Calu3 (cell line): ENCODE data around the gene RPL19. TPM values are rescaled to one million over a fixed set of nuclear protein-coding genes. Genes with fewer than 3 reads are reported as not detected.

Experiments used
- BruUV-seq: library from RNA; stranded (reverse); fragments of 400-500 nt; replicated peaks from 2 replicates; lab custom pipeline; 2021; lab: Mats Ljungman, UMichigan
- CTCF ChIA-PET: fragments of 300-600 bp; sonication (Branson Sonifier 250); formaldehyde crosslinking; loops from one replicate; lab custom pipeline; 2022; ENCODE audit warnings: antibody characterized with exemption; lab: Charles Lee
- DNase-seq: peaks from one replicate; pipeline ENCODE4 v3.0.0; 2022
- H3K27ac Mint-ChIP-seq: one replicate; pipeline ENCODE4 v1.8.0; 2022; ENCODE audit warnings: mixed read lengths; ENCODE audit not compliant: unreplicated experiment
- H3K27me3 Mint-ChIP-seq: one replicate; pipeline ENCODE4 v1.8.0; 2022; ENCODE audit warnings: mixed read lengths; ENCODE audit not compliant: unreplicated experiment
- H3K36me3 Mint-ChIP-seq: one replicate; pipeline ENCODE4 v1.8.0; 2022; ENCODE audit warnings: mild to moderate bottlenecking, moderate library complexity, mixed read lengths; ENCODE audit not compliant: insufficient read depth, unreplicated experiment
- H3K4me1 Mint-ChIP-seq: one replicate; pipeline ENCODE4 v1.8.0; 2022; ENCODE audit warnings: mild to moderate bottlenecking, low read depth, mixed read lengths; ENCODE audit not compliant: unreplicated experiment
- H3K4me3 Mint-ChIP-seq: one replicate; pipeline ENCODE4 v1.8.0; 2022; ENCODE audit warnings: mild to moderate bottlenecking, low read depth, moderate library complexity, mixed read lengths; ENCODE audit not compliant: unreplicated experiment
- H3K9me3 Mint-ChIP-seq: one replicate; pipeline ENCODE4 v1.8.0; 2022; ENCODE audit warnings: low read depth, mixed read lengths; ENCODE audit not compliant: unreplicated experiment
- intact Hi-C: fragments of 100-400 bp; cut with micrococcal nuclease; formaldehyde crosslinking; loops from one replicate; pipeline ENCODE4 v1.10.0; 2022; ENCODE audit not compliant: unreplicated experiment
- total RNA-seq: library from RNA; stranded (reverse); gene quantifications from 2 replicates; pipeline ENCODE4 v1.2.3, GENCODE V29; 2022
- TF ChIP-seq, protein P1 (sequence below): fragments of 200-600 bp; IDR thresholded peaks from one replicate; pipeline ENCODE4 v1.8.0; 2022; ENCODE audit warnings: antibody characterized with exemption; ENCODE audit not compliant: unreplicated experiment

Gene RPL19
- total RNA-seq, 1 experiment from 2014 or later: 6,763 TPM

DNA sequence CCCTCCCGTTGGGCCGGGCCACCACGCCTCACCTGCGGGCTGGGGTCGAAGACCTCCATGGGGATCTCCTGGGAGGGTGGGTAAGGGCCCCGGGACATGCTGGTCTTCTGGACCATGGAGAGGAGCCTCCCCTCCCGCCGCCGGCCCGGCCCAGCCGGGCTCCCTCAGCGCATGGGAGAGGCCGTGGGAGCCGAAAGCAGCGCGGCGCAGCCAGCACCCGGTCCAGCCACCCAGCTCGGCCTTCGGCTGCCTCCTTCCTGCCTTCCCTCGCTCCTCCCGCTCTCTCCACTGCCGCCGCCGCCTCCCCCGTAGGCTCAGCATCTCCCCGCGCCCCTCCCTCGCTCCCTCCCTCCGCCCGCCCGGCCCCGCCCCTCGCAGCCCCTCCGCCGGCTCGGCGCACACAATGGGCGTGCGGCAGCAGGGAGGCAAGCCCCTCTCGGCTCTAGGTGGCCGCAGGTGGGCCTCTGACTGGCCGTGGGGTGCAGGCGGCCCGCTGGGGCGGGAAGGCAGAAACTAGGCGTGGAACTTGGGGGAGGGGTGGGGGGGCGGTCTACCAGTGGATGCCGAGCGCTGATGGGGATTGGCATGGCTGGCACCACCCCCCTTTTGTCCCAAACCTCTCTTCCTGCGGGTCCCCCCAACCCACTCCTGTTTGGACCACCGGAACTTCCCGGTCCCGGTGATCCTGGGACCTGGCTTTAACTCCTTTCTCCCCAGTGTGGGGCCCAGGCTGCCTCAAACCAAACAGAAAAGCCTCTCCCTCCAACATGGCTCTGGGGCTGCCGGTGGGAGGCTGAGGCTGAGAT lies 2.5 kb upstream of the RPL19 start, which contains the start of gene CACNB1:
Gene CACNB1 (minus strand): TSS at position 290 of the 806 bp plus-strand sequence. CDS start 174 bp downstream, at position 116.
- intact Hi-C loops: loop anchor here (1.0 kb wide), 1 partner anchor 214 kb away; no protein-coding TSS in a partner anchor
- peak within 1 kb of the TSS; percentile 99 for H3K27ac Mint-ChIP-seq
- CTCF ChIA-PET: interaction anchor here (0.7 to 2.9 kb wide), 10 partner anchors 9 to 79 kb away, joined by 3 to 27 read pairs (median 4); no protein-coding TSS in a partner anchor
- no peaks in the 10 kb centered on the region for H3K9me3 Mint-ChIP-seq
- peaks cover 71% of the 10 kb centered on the region for H3K36me3 Mint-ChIP-seq
- H3K27me3 Mint-ChIP-seq: no peaks in the 10 kb centered on the region
- peak within 1 kb of the TSS; percentile 86 for H3K4me3 Mint-ChIP-seq
- BruUV-seq: no TSS peak
- peaks cover 35% of the 10 kb centered on the region for H3K4me1 Mint-ChIP-seq
- DNase-seq: peak; percentile 98
- TF ChIP-seq, protein P1, sequence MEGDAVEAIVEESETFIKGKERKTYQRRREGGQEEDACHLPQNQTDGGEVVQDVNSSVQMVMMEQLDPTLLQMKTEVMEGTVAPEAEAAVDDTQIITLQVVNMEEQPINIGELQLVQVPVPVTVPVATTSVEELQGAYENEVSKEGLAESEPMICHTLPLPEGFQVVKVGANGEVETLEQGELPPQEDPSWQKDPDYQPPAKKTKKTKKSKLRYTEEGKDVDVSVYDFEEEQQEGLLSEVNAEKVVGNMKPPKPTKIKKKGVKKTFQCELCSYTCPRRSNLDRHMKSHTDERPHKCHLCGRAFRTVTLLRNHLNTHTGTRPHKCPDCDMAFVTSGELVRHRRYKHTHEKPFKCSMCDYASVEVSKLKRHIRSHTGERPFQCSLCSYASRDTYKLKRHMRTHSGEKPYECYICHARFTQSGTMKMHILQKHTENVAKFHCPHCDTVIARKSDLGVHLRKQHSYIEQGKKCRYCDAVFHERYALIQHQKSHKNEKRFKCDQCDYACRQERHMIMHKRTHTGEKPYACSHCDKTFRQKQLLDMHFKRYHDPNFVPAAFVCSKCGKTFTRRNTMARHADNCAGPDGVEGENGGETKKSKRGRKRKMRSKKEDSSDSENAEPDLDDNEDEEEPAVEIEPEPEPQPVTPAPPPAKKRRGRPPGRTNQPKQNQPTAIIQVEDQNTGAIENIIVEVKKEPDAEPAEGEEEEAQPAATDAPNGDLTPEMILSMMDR: peak; percentile 6

DNA sequence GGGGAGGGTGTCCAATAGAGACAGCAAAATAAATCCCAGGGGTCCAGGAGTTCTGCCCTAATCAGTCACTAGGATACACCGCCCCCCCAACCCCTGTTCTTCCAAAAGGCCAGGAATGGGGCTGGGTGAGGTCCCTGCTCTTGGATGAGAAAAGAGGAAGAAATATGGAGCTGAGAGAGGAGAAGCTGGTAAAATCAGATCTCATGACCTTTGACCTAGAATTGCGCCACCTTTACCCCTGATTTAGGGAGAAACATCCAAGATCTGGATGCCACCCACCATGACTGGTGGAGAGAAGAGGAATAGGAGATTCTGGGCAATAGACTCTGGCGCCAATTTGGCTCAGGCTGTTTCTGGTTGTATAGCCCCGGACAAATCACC lies 1.9 kb upstream of the RPL19 start:
- Mint-ChIP-seq H3K36me3 (peaks cover 77% of the 10 kb centered on the region), H3K27ac (peak overlapping the region; percentile 99), H3K4me3 (peak overlapping the region; percentile 86), H3K27me3 (no peaks in the 10 kb centered on the region), H3K4me1 (peaks cover 41% of the 10 kb centered on the region), H3K9me3 (no peaks in the 10 kb centered on the region)
- no peak for DNase-seq
- intact Hi-C loops: no loop called here
- CTCF ChIA-PET: interaction anchor here (0.6 to 2.9 kb wide), 2 partner anchors 33 to 187 kb away, joined by 10 to 27 read pairs; no protein-coding TSS in a partner anchor
- TF ChIP-seq, protein P1: no peak
- no TSS peak for BruUV-seq

DNA sequence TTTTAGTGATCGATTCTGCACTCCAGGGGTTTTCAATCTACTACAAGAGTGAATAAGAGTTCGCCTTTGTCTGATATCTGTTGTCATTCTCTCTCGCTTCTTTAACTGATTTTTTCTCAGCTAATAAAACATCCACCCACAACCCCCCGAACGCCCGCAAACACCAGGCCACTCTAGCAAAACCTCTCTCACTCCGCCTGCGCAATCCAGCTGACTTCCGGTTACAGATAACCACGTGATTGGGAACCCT lies 338 bp upstream of the RPL19 start:
- no TSS peak for BruUV-seq
- H3K9me3 Mint-ChIP-seq: no peaks in the 10 kb centered on the region
- H3K27ac Mint-ChIP-seq: peak overlapping the region; percentile 99
- H3K36me3 Mint-ChIP-seq: peaks cover 86% of the 10 kb centered on the region
- CTCF ChIA-PET: interaction anchor here (0.5 to 1.7 kb wide), 54 partner anchors 8 to 1693 kb away, joined by 3 to 47 read pairs (median 5); partner anchors contain the start of genes ARL5C, CDK12, FBXL20 and LASP1
- peak; percentile 99 for DNase-seq
- no peaks in the 10 kb centered on the region for H3K27me3 Mint-ChIP-seq
- H3K4me3 Mint-ChIP-seq: peak overlapping the region; percentile 86
- H3K4me1 Mint-ChIP-seq: peaks cover 41% of the 10 kb centered on the region
- intact Hi-C loops: no loop called here
- TF ChIP-seq, protein P1: no peak

DNA sequence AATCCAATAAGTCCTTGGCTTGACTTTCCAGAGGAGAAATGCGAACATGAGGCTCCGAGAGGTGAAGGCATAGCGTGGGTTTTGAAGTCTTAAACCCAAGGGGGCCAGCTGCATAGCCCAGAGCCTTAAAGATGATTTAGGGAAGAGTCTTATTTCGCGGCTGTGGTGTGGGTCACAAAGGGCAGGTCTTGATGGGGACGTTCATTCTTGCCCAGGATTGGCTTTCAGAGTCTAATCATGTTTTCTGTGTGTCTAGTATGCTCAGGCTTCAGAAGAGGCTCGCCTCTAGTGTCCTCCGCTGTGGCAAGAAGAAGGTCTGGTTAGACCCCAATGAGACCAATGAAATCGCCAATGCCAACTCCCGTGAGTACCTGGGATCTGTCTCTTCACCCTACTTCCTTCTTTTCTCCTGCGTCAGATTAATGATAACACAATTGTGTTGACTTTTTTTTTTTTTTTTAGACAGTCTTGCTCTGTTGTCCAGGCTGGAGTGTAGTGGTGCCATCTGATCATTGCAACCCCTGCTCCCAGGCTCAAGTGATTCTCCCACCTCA lies 951 bp downstream of the RPL19 start:
- Mint-ChIP-seq H3K27me3 (no peaks in the 10 kb centered on the region), H3K27ac (peak overlapping the region; percentile 99), H3K4me3 (peak overlapping the region; percentile 86), H3K36me3 (peaks cover 96% of the 10 kb centered on the region), H3K9me3 (no peaks in the 10 kb centered on the region), H3K4me1 (peaks cover 41% of the 10 kb centered on the region)
- intact Hi-C loops: no loop called here
- CTCF ChIA-PET: interaction anchor here (1.1 to 1.7 kb wide), 5 partner anchors 26 to 80 kb away, joined by 3 to 13 read pairs (median 4); partner anchors contain the start of gene ARL5C
- no peak for DNase-seq
- TSS peak; percentile 39 for BruUV-seq
- TF ChIP-seq, protein P1: no peak
